Measurements from ENCODE around the gene ADGRG6.

The ADGRG6 gene

GRCh38 chr6:142258305-142258704, 43.5 kb upstream of the ADGRG6 start:
- Histone ChIP-seq H3K27ac (ENCODE audit: low read length) (no peak overlapping the region), H3K79me2 (ENCODE audit: low read length) (no peaks in the 10 kb centered on the region), H3K4me2 (ENCODE audit: low read depth, low read length) (no peak overlapping the region), H3F3A (ENCODE audit: insufficient read depth, low read length) (no peaks in the 10 kb centered on the region), H3K36me3 (replicated peaks; ENCODE audit: insufficient read depth, low read length) (no peaks in the 10 kb centered on the region), H3K4me3 (ENCODE audit: low read length) (no peak overlapping the region), H3K9ac (ENCODE audit: low read length) (no peak overlapping the region), H3K9me2 (replicated peaks; ENCODE audit: insufficient read depth, low read length) (no peaks in the 10 kb centered on the region), H2AFZ (ENCODE audit: low read length) (no peak overlapping the region), H3K9me3 (replicated peaks; ENCODE audit: insufficient read depth, low read length) (no peaks in the 10 kb centered on the region), H3K4me1 (ENCODE audit: low read length) (no peaks in the 10 kb centered on the region), H3K27me3 (replicated peaks; ENCODE audit: insufficient read depth, low read length) (no peaks in the 10 kb centered on the region), H4K20me1 (ENCODE audit: insufficient read depth, low read length) (no peaks in the 10 kb centered on the region)
- TF ChIP-seq EZH2phosphoT487 (IDR thresholded peaks at IDR 0.05; ENCODE audit: low read length) (no peak), CTCF (IDR thresholded peaks at IDR 0.05; ENCODE audit: low read length) (no peak), EZH2 (optimal IDR thresholded peaks at IDR 0.05; ENCODE audit: low read depth, low read length) (no peak)
- no peak for DNase-seq

- DNase-seq: no peak
- no peak overlapping the region for H3K9ac ChIP-seq (ENCODE audit: low read length)
- H3K4me2 ChIP-seq (ENCODE audit: low read depth, low read length): no peak overlapping the region
- no peaks in the 10 kb centered on the region for H3K27me3 ChIP-seq (replicated peaks; ENCODE audit: insufficient read depth, low read length)
- H3K79me2 ChIP-seq (ENCODE audit: low read length): no peaks in the 10 kb centered on the region
- no peak overlapping the region for H3K4me3 ChIP-seq (ENCODE audit: low read length)
- H3F3A ChIP-seq (ENCODE audit: insufficient read depth, low read length): no peaks in the 10 kb centered on the region
- no peak overlapping the region for H3K27ac ChIP-seq (ENCODE audit: low read length)
- no peaks in the 10 kb centered on the region for H3K4me1 ChIP-seq (ENCODE audit: low read length)
- H3K36me3 ChIP-seq (replicated peaks; ENCODE audit: insufficient read depth, low read length): no peaks in the 10 kb centered on the region
- no peaks in the 10 kb centered on the region for H3K9me3 ChIP-seq (replicated peaks; ENCODE audit: insufficient read depth, low read length)
- H2AFZ ChIP-seq (ENCODE audit: low read length): no peak overlapping the region
- no peaks in the 10 kb centered on the region for H3K9me2 ChIP-seq (replicated peaks; ENCODE audit: insufficient read depth, low read length)
- TF ChIP-seq CTCF (IDR thresholded peaks at IDR 0.05; ENCODE audit: low read length): no peak
- TF ChIP-seq EZH2 (optimal IDR thresholded peaks at IDR 0.05; ENCODE audit: low read depth, low read length): no peak
- TF ChIP-seq EZH2phosphoT487 (IDR thresholded peaks at IDR 0.05; ENCODE audit: low read length): no peak
- no peaks in the 10 kb centered on the region for H4K20me1 ChIP-seq (ENCODE audit: insufficient read depth, low read length)
Measured at GRCh38 chr6:142258757-142259156, 43.0 kb upstream of the ADGRG6 start.

- H3K36me3 ChIP-seq (replicated peaks; ENCODE audit: insufficient read depth, low read length): no peaks in the 10 kb centered on the region
- no peaks in the 10 kb centered on the region for H4K20me1 ChIP-seq (ENCODE audit: insufficient read depth, low read length)
- no peak overlapping the region for H3K4me2 ChIP-seq (ENCODE audit: low read depth, low read length)
- H3F3A ChIP-seq (ENCODE audit: insufficient read depth, low read length): no peaks in the 10 kb centered on the region
- H3K27me3 ChIP-seq (replicated peaks; ENCODE audit: insufficient read depth, low read length): no peaks in the 10 kb centered on the region
- no peaks in the 10 kb centered on the region for H3K4me1 ChIP-seq (ENCODE audit: low read length)
- no peaks in the 10 kb centered on the region for H3K9me3 ChIP-seq (replicated peaks; ENCODE audit: insufficient read depth, low read length)
- H3K79me2 ChIP-seq (ENCODE audit: low read length): no peaks in the 10 kb centered on the region
- TF ChIP-seq EZH2 (optimal IDR thresholded peaks at IDR 0.05; ENCODE audit: low read depth, low read length) (no peak), CTCF (IDR thresholded peaks at IDR 0.05; ENCODE audit: low read length) (no peak), EZH2phosphoT487 (IDR thresholded peaks at IDR 0.05; ENCODE audit: low read length) (no peak)
- no peak overlapping the region for H3K9ac ChIP-seq (ENCODE audit: low read length)
- no peak for DNase-seq
- H3K9me2 ChIP-seq (replicated peaks; ENCODE audit: insufficient read depth, low read length): no peaks in the 10 kb centered on the region
- no peak overlapping the region for H3K27ac ChIP-seq (ENCODE audit: low read length)
- H2AFZ ChIP-seq (ENCODE audit: low read length): no peak overlapping the region
- H3K4me3 ChIP-seq (ENCODE audit: low read length): no peak overlapping the region
Measured at GRCh38 chr6:142260748-142261147, 41.1 kb upstream of the ADGRG6 start.

Data from MM.1S (cell line).